ENCODE results near the gene SCN1A. TPM values are rescaled to one million over a fixed set of nuclear protein-coding genes. Genes with fewer than 3 reads are reported as not detected.
"Not testable (repeated sequence)": the region's sequence is repeated elsewhere in the genome, so short reads cannot be mapped to it uniquely, and the experiment has no call there.

Gene SCN1A
- total and polyA plus RNA-seq, 2 experiments from 2014 or later, result under 0.01 TPM; not detected in 1

GRCh38 chr2:165989851-165990250, 138.0 kb downstream of the SCN1A start:
- TF ChIP-seq, protein P1, sequence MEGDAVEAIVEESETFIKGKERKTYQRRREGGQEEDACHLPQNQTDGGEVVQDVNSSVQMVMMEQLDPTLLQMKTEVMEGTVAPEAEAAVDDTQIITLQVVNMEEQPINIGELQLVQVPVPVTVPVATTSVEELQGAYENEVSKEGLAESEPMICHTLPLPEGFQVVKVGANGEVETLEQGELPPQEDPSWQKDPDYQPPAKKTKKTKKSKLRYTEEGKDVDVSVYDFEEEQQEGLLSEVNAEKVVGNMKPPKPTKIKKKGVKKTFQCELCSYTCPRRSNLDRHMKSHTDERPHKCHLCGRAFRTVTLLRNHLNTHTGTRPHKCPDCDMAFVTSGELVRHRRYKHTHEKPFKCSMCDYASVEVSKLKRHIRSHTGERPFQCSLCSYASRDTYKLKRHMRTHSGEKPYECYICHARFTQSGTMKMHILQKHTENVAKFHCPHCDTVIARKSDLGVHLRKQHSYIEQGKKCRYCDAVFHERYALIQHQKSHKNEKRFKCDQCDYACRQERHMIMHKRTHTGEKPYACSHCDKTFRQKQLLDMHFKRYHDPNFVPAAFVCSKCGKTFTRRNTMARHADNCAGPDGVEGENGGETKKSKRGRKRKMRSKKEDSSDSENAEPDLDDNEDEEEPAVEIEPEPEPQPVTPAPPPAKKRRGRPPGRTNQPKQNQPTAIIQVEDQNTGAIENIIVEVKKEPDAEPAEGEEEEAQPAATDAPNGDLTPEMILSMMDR (IDR thresholded peaks at IDR 0.05; ENCODE audit: low read depth, low read length), result no peak
- Histone ChIP-seq H3K9me3 (ENCODE audit: low read depth) (no peaks in the 10 kb centered on the region), H3K27me3 (no peaks in the 10 kb centered on the region), H3K27ac (no peak overlapping the region), H3K4me1 (ENCODE audit: low read depth) (no peaks in the 10 kb centered on the region), H3K36me3 (no peaks in the 10 kb centered on the region), H3K4me3 (no peak overlapping the region)
- DNase-seq (ENCODE audit: low read depth in 1 of 2, low spot score in 1 of 2), result no peak

GRCh38 chr2:165985120-165985519, 142.7 kb downstream of the SCN1A start:
- no peak overlapping the region for H3K27ac ChIP-seq
- TF ChIP-seq, protein P1 (IDR thresholded peaks at IDR 0.05; ENCODE audit: low read depth, low read length), result no peak

GRCh38 chr2:165972161-165972560, 155.7 kb downstream of the SCN1A start:
- H3K9me3 ChIP-seq (ENCODE audit: low read depth); H3K4me3 ChIP-seq; H3K36me3 ChIP-seq; DNase-seq (ENCODE audit: low read depth in 1 of 2, low spot score in 1 of 2); H3K4me1 ChIP-seq (ENCODE audit: low read depth); H3K27me3 ChIP-seq; H3K27ac ChIP-seq: not testable (repeated sequence)

More at GRCh38 chr2:165985120-165985519, 142.7 kb downstream of the SCN1A start:
- Histone ChIP-seq H3K9me3 (ENCODE audit: low read depth) (no peaks in the 10 kb centered on the region), H3K36me3 (no peaks in the 10 kb centered on the region), H3K4me3 (no peak overlapping the region), H3K4me1 (ENCODE audit: low read depth) (no peaks in the 10 kb centered on the region), H3K27me3 (no peaks in the 10 kb centered on the region)
- DNase-seq (ENCODE audit: low read depth in 1 of 2, low spot score in 1 of 2), result no peak

GRCh38 chr2:165970663-165971062, 157.2 kb downstream of the SCN1A start:
- TF ChIP-seq, protein P1 (IDR thresholded peaks at IDR 0.05; ENCODE audit: low read depth, low read length), result no peak
- H3K27me3 ChIP-seq, result no peaks in the 10 kb centered on the region
- no peak for DNase-seq (ENCODE audit: low read depth in 1 of 2, low spot score in 1 of 2)
- no peaks in the 10 kb centered on the region for H3K36me3 ChIP-seq
- no peaks in the 10 kb centered on the region for H3K4me1 ChIP-seq (ENCODE audit: low read depth)
- H3K9me3 ChIP-seq (ENCODE audit: low read depth), result no peaks in the 10 kb centered on the region
- H3K4me3 ChIP-seq, result no peak overlapping the region
- no peak overlapping the region for H3K27ac ChIP-seq

- no peak overlapping the region for H3K4me3 ChIP-seq
- peak in 1 of 2 donors; percentile 4 for DNase-seq (ENCODE audit: low read depth in 1 of 2, low spot score in 1 of 2)
- no peaks in the 10 kb centered on the region for H3K27me3 ChIP-seq
- no peaks in the 10 kb centered on the region for H3K4me1 ChIP-seq (ENCODE audit: low read depth)
- no peaks in the 10 kb centered on the region for H3K9me3 ChIP-seq (ENCODE audit: low read depth)
- H3K27ac ChIP-seq, result no peak overlapping the region
- no peaks in the 10 kb centered on the region for H3K36me3 ChIP-seq
- TF ChIP-seq, protein P1 (IDR thresholded peaks at IDR 0.05; ENCODE audit: low read depth, low read length), result no peak
Measured at GRCh38 chr2:165969227-165969626, 158.6 kb downstream of the SCN1A start.

GRCh38 chr2:165967746-165968145, 160.1 kb downstream of the SCN1A start:
- Histone ChIP-seq H3K4me1 (ENCODE audit: low read depth) (no peaks in the 10 kb centered on the region), H3K27ac (no peak overlapping the region), H3K27me3 (no peaks in the 10 kb centered on the region), H3K36me3 (no peaks in the 10 kb centered on the region), H3K9me3 (ENCODE audit: low read depth) (no peaks in the 10 kb centered on the region), H3K4me3 (no peak overlapping the region)
- TF ChIP-seq, protein P1 (IDR thresholded peaks at IDR 0.05; ENCODE audit: low read depth, low read length), result no peak
- DNase-seq (ENCODE audit: low read depth in 1 of 2, low spot score in 1 of 2), result no peak
